Renal cortical epithelial cell (primary cell): ENCODE results near the gene IP6K3. TPM values are rescaled to one million over a fixed set of nuclear protein-coding genes. Genes with fewer than 3 reads are reported as not detected.
A peak's percentile ranks its signal among the peaks of the same experiment; 100 is the strongest.

Experiments
- DNase-seq: peaks from one replicate; pipeline ENCODE4 v3.0.0-alpha.2; 2011; ENCODE audit warnings: low read depth
- total RNA-seq: library from RNA; depleted of rRNA; stranded (reverse); fragments of >200 nt; gene quantifications from 2 replicates; pipeline ENCODE4 v1.2.3, GENCODE V29; 2014

IP6K3 gene
- total RNA-seq, 1 donor from 2014 or later, result 2.9 TPM

GRCh38 chr6:33777398-33778388 lies 31.0 kb upstream of the IP6K3 start:
- no peak for DNase-seq

- no peak for DNase-seq
Measured at GRCh38 chr6:33776764-33777163, 30.1 kb upstream of the IP6K3 start.

GRCh38 chr6:33776186-33776585 lies 29.5 kb upstream of the IP6K3 start:
- no peak for DNase-seq

- no peak for DNase-seq
Measured at GRCh38 chr6:33774774-33775173, 28.1 kb upstream of the IP6K3 start.

GRCh38 chr6:33772902-33773472 lies 26.3 kb upstream of the IP6K3 start:
- no peak for DNase-seq

GRCh38 chr6:33772082-33772830 lies 25.6 kb upstream of the IP6K3 start:
- DNase-seq, result no peak

GRCh38 chr6:33771146-33772081 lies 24.7 kb upstream of the IP6K3 start:
- peak; percentile 84 for DNase-seq

- no peak for DNase-seq
Measured at GRCh38 chr6:33770833-33771145, 24.1 kb upstream of the IP6K3 start.

GRCh38 chr6:33770124-33770832 lies 23.6 kb upstream of the IP6K3 start:
- DNase-seq, result no peak

- DNase-seq, result no peak
Measured at GRCh38 chr6:33769248-33769821, 22.6 kb upstream of the IP6K3 start.

- peak; percentile 80 for DNase-seq
Measured at GRCh38 chr6:33768644-33769120, 22.0 kb upstream of the IP6K3 start.

- DNase-seq, result no peak
Measured at GRCh38 chr6:33766921-33767907, 20.5 kb upstream of the IP6K3 start.

- DNase-seq, result no peak
Measured at GRCh38 chr6:33765368-33765767, 18.7 kb upstream of the IP6K3 start.

GRCh38 chr6:33764036-33764435 lies 17.3 kb upstream of the IP6K3 start:
- DNase-seq, result no peak

GRCh38 chr6:33763483-33763882 lies 16.8 kb upstream of the IP6K3 start:
- DNase-seq, result no peak

GRCh38 chr6:33762713-33763112 lies 16.0 kb upstream of the IP6K3 start:
- no peak for DNase-seq

GRCh38 chr6:33761922-33762629 lies 15.4 kb upstream of the IP6K3 start:
- DNase-seq, result peak; percentile 51

GRCh38 chr6:33761581-33761921 lies 14.8 kb upstream of the IP6K3 start:
- no peak for DNase-seq
